A673 (cell line): ENCODE data around the gene ZFP42.

ENCODE experiments used
- CTCF ChIP-seq: fragments of 300-800, 200-600 bp; sonication (generic); conservative IDR thresholded peaks from 2 replicates; pipeline ENCODE4 v1.5.1; 2017; ENCODE audit warnings: low read depth, mild to moderate bottlenecking, antibody characterized with exemption, low read length, moderate library complexity, mixed read lengths
- EZH2 ChIP-seq: fragments of 200-600 bp; sonication (generic); IDR thresholded peaks from 2 replicates; pipeline ENCODE4 v1.6.1; 2017; ENCODE audit warnings: borderline replicate concordance, low read depth, mild to moderate bottlenecking, mixed read lengths, antibody characterized with exemption, low read length; ENCODE audit not compliant: poor library complexity, severe bottlenecking

GRCh38 chr4:188006285-188006848 lies 10.8 kb downstream of the ZFP42 start:
- no peak for TF ChIP-seq CTCF
- TF ChIP-seq EZH2, result no peak
